Fibroblast of the aortic adventitia (primary cell): ENCODE measurements around the gene OR13H1. TPM values are rescaled to one million over a fixed set of nuclear protein-coding genes. Genes with fewer than 3 reads are reported as not detected.
"Not testable (repeated sequence)": the region's sequence is repeated elsewhere in the genome, so short reads cannot be mapped to it uniquely, and the experiment has no call there.

Source experiments
- DNase-seq: peaks from one replicate; pipeline ENCODE4 v3.0.0-alpha.2; 2010; ENCODE audit warnings: low read depth
- H3K4me3 ChIP-seq: 2 replicates; pipeline ENCODE4 v1.5.1; 2011; ENCODE audit warnings: low read depth, mild to moderate bottlenecking, control low read depth, low read length, moderate library complexity
- total RNA-seq: library from RNA; depleted of rRNA; stranded (reverse); fragments of >200 nt; gene quantifications from 2 replicates; pipeline ENCODE4 v1.2.3, GENCODE V29; 2012; ENCODE audit warnings: low replicate concordance
- TF ChIP-seq, protein P1 (sequence below): IDR thresholded peaks from 2 replicates; pipeline ENCODE4 v1.5.1; 2011; ENCODE audit warnings: mild to moderate bottlenecking, low read length, control low read depth, inconsistent platforms; ENCODE audit not compliant: insufficient read depth

OR13H1 gene, protein sequence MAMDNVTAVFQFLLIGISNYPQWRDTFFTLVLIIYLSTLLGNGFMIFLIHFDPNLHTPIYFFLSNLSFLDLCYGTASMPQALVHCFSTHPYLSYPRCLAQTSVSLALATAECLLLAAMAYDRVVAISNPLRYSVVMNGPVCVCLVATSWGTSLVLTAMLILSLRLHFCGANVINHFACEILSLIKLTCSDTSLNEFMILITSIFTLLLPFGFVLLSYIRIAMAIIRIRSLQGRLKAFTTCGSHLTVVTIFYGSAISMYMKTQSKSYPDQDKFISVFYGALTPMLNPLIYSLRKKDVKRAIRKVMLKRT
- total RNA-seq = not detected in 2 replicates

DNA sequence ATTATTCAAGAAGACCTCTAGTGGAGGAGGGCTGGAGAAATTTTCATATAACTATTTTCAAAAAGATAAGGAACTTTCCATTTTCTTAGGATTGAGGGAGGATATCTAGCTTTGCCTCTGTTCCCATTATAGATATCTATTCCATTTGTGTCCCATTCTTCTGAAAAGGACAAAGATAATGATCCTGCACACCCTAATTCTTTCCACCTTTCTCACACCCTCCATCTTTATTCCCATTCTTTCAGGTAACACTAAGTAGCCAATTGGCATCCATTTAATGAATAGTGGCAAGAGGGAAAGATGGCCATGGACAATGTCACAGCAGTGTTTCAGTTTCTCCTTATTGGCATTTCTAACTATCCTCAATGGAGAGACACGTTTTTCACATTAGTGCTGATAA is at the start of gene OR13H1:
Gene OR13H1, plus strand, starts transcription at position 301 of the 400 bp plus-strand sequence. Its CDS starts 0 bp downstream, at position 301.
- H3K4me3 ChIP-seq = no peak within 1 kb of the TSS
- DNase-seq = no peak
- TF ChIP-seq, protein P1, sequence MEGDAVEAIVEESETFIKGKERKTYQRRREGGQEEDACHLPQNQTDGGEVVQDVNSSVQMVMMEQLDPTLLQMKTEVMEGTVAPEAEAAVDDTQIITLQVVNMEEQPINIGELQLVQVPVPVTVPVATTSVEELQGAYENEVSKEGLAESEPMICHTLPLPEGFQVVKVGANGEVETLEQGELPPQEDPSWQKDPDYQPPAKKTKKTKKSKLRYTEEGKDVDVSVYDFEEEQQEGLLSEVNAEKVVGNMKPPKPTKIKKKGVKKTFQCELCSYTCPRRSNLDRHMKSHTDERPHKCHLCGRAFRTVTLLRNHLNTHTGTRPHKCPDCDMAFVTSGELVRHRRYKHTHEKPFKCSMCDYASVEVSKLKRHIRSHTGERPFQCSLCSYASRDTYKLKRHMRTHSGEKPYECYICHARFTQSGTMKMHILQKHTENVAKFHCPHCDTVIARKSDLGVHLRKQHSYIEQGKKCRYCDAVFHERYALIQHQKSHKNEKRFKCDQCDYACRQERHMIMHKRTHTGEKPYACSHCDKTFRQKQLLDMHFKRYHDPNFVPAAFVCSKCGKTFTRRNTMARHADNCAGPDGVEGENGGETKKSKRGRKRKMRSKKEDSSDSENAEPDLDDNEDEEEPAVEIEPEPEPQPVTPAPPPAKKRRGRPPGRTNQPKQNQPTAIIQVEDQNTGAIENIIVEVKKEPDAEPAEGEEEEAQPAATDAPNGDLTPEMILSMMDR = no peak

DNA sequence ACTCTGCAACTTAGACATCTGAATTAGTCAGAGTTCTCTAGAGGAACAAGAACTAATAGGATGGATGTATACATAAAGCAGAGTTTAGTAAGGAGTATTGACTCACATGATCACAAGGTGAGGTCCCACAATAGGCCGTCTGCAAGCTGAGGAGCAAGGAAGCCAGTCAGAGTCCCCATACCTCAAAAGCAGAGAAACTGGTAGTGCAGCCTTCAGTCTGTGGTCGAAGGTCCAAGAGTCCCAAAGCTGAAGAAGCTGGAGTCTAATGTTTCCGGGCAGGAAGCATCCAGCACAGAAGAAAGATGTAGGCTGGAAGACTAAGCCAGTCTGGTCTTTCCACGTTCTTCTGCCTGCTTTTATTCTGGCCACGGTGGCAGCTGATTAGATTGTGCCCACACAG is 42.3 kb upstream of the OR13H1 start:
- DNase-seq, H3K4me3 ChIP-seq: not testable (repeated sequence)

GRCh38 chrX:131513159-131513914 is 30.5 kb upstream of the OR13H1 start:
- no peak overlapping the region for H3K4me3 ChIP-seq
- DNase-seq = no peak
- TF ChIP-seq, protein P1 = no peak

GRCh38 chrX:131521824-131522223 is 22.1 kb upstream of the OR13H1 start:
- DNase-seq = no peak
- TF ChIP-seq, protein P1 = no peak
- no peak overlapping the region for H3K4me3 ChIP-seq

- H3K4me3 ChIP-seq = no peak overlapping the region
- DNase-seq = no peak
- TF ChIP-seq, protein P1 = no peak
These were observed 344 bp downstream of the OR13H1 start for GRCh38 chrX:131544218-131544617.

- TF ChIP-seq, protein P1 = no peak
- H3K4me3 ChIP-seq = no peak overlapping the region
- DNase-seq = no peak
These were observed 5.1 kb downstream of the OR13H1 start for GRCh38 chrX:131549011-131549410.

DNA sequence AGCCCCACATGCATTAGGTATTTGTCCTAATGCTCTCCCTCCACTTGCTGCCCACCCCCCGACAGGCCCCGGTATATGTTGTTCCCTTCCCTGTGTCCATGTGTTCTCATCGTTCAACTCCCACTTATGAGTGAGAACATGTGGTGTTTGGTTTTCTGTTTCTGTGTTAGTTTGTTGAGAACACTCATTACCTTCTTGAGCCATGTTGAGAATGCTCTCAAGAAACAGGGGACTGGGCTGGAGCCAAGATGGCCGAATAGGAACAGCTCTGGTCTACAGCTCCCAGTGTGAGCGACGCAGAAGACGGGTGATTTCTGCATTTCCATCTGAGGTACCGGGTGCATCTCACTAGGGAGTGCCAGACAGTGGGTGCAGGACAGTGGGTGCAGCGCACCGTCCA is 8.6 kb downstream of the OR13H1 start:
- H3K4me3 ChIP-seq, DNase-seq: not testable (repeated sequence)
